CD14-positive monocyte (primary cell): ENCODE results near the gene CUX1. TPM values are rescaled to one million over a fixed set of nuclear protein-coding genes. Genes with fewer than 3 reads are reported as not detected.

Source experiments
- DNase-seq, 3 donors: peaks; one replicate each; pipeline ENCODE4 v3.0.0-alpha.2; 2011 to 2022
- H2AFZ ChIP-seq: 2 replicates; pipeline ENCODE4 v1.6.0; 2012; ENCODE audit warnings: mild to moderate bottlenecking, low read depth, low read length, inconsistent platforms; ENCODE audit not compliant: insufficient read depth, poor library complexity, severe bottlenecking
- H3K27ac ChIP-seq, 2 donors: 1 replicate in 1 of 2; 2 replicates in 1 of 2; pipeline ENCODE4 v1.5.1; 2012 to 2013; ENCODE audit warnings: low read length in 2 of 2, control low read depth in 1 of 2, inconsistent platforms in 1 of 2, low read depth in 1 of 2, mild to moderate bottlenecking in 1 of 2
- H3K27me3 ChIP-seq, 2 donors: one replicate each; pipeline versions ENCODE4 v1.6.0 to v1.6.1; 2011 to 2013; ENCODE audit warnings: low read length in 2 of 2; ENCODE audit not compliant: control insufficient read depth in 2 of 2, insufficient read depth in 2 of 2
- H3K36me3 ChIP-seq, 2 donors: replicated peaks in 1 of 2; 1 replicate in 1 of 2; 2 replicates in 1 of 2; pipeline versions ENCODE4 v1.5.1 to v1.6.1; 2012 to 2013; ENCODE audit warnings: low read length in 2 of 2, control low read depth in 1 of 2, inconsistent platforms in 1 of 2, mild to moderate bottlenecking in 1 of 2; ENCODE audit not compliant: insufficient read depth in 2 of 2, control insufficient read depth in 1 of 2
- H3K4me1 ChIP-seq, 2 donors: 1 replicate in 1 of 2; 2 replicates in 1 of 2; pipeline versions ENCODE4 v1.5.1 to v1.6.1; 2012 to 2013; ENCODE audit warnings: low read length in 2 of 2, control low read depth in 1 of 2, inconsistent platforms in 1 of 2, mild to moderate bottlenecking in 1 of 2, moderate library complexity in 1 of 2; ENCODE audit not compliant: insufficient read depth in 2 of 2, control insufficient read depth in 1 of 2
- H3K4me2 ChIP-seq: replicated peaks from 2 replicates; pipeline ENCODE3; 2012; ENCODE audit warnings: low read length, moderate library complexity, mild to moderate bottlenecking; ENCODE audit not compliant: poor library complexity, severe bottlenecking; ENCODE audit errors: extremely low read depth
- H3K4me3 ChIP-seq, 3 experiments: fragments of 200-600 bp in 1 of 3; sonication (generic) in 1 of 3; replicated peaks in 1 of 3; 1 replicate in 2 of 3; 2 replicates in 1 of 3; pipeline ENCODE4 v1.5.1; 2011 to 2013; ENCODE audit warnings: low read length in 3 of 3, mild to moderate bottlenecking in 3 of 3, control low read depth in 2 of 3, low read depth in 2 of 3, inconsistent platforms in 1 of 3, moderate library complexity in 1 of 3
- H3K79me2 ChIP-seq: 2 replicates; pipeline ENCODE4 v1.6.0; 2012; ENCODE audit warnings: mild to moderate bottlenecking, control low read depth, inconsistent platforms, low read length, moderate library complexity; ENCODE audit not compliant: insufficient read depth
- H3K9ac ChIP-seq: 2 replicates; pipeline ENCODE4 v1.6.0; 2017; ENCODE audit warnings: low read length, mild to moderate bottlenecking; ENCODE audit not compliant: insufficient read depth, poor library complexity, severe bottlenecking
- H3K9me3 ChIP-seq, 2 donors: replicated peaks in 1 of 2; 1 replicate in 1 of 2; 2 replicates in 1 of 2; pipeline versions ENCODE4 v1.5.1 to v1.6.1; 2012 to 2013; ENCODE audit warnings: low read length in 2 of 2, control low read depth in 1 of 2; ENCODE audit not compliant: control insufficient read depth in 1 of 2, insufficient read depth in 1 of 2
- H4K20me1 ChIP-seq: 2 replicates; pipeline ENCODE4 v1.6.0; 2012; ENCODE audit warnings: mild to moderate bottlenecking, low read length, control low read depth, moderate library complexity; ENCODE audit not compliant: insufficient read depth
- H3K27ac Mint-ChIP-seq, 7 donors: one replicate each; pipeline ENCODE4 v1.8.0; 2020; ENCODE audit warnings: mild to moderate bottlenecking in 7 of 7, mixed read lengths in 7 of 7, moderate library complexity in 6 of 7, inconsistent platforms in 2 of 7
- H3K27me3 Mint-ChIP-seq, 3 donors: one replicate each; pipeline ENCODE4 v1.8.0; 2021 to 2022; ENCODE audit warnings: low read depth in 3 of 3, mild to moderate bottlenecking in 3 of 3, mixed read lengths in 3 of 3, moderate library complexity in 3 of 3, inconsistent platforms in 1 of 3
- H3K36me3 Mint-ChIP-seq, 2 donors: one replicate each; pipeline ENCODE4 v1.8.0; 2020; ENCODE audit warnings: mixed read lengths in 2 of 2, inconsistent platforms in 1 of 2, mild to moderate bottlenecking in 1 of 2
- H3K4me1 Mint-ChIP-seq: one replicate; pipeline ENCODE4 v1.8.0; 2020; ENCODE audit warnings: mild to moderate bottlenecking, mixed read lengths
- H3K4me3 Mint-ChIP-seq, 2 donors: one replicate each; pipeline ENCODE4 v1.8.0; 2020; ENCODE audit warnings: mild to moderate bottlenecking in 2 of 2, mixed read lengths in 2 of 2, moderate library complexity in 1 of 2
- H3K9me3 Mint-ChIP-seq, 7 donors: one replicate each; pipeline ENCODE4 v1.8.0; 2020 to 2022; ENCODE audit warnings: mixed read lengths in 7 of 7, mild to moderate bottlenecking in 6 of 7, moderate library complexity in 6 of 7, inconsistent platforms in 2 of 7
- WGBS: methylation state at CpG from one replicate; pipeline ENCODE4 v1.1.5; 2013; ENCODE audit warnings: missing lambda C conversion rate; ENCODE audit not compliant: insufficient coverage; 5-methylcytosine and 5-hydroxymethylcytosine counted together
- intact Hi-C, 2 donors: fragments of 100-400 bp; cut with micrococcal nuclease; formaldehyde crosslinking; loops; one replicate each; pipeline versions ENCODE4 v1.15.0 to v1.15.1; 2023
- polyA plus RNA-seq, 3 donors: library from polyadenylated mRNA; depleted of rRNA in 1 of 3; unstranded in 2 of 3; stranded (reverse) in 1 of 3; fragments of 300-500 nt in 2 of 3; fragments of >200 nt in 1 of 3; fragmentation: Illumina TruSeq in 2 of 3; gene quantifications; 1 replicate in 2 of 3; 2 replicates in 1 of 3; pipeline ENCODE4 v1.2.3, GENCODE V29; 2012 to 2021
- TF ChIP-seq, protein P1 (sequence below): fragments of 200-600 bp; IDR thresholded peaks from one replicate; pipeline ENCODE4 v1.8.0; 2022; ENCODE audit warnings: antibody characterized with exemption, mild to moderate bottlenecking

The CUX1 gene
- polyA plus RNA-seq, 3 donors, result 17.6 to 38.0 (median 28.0) TPM

DNA sequence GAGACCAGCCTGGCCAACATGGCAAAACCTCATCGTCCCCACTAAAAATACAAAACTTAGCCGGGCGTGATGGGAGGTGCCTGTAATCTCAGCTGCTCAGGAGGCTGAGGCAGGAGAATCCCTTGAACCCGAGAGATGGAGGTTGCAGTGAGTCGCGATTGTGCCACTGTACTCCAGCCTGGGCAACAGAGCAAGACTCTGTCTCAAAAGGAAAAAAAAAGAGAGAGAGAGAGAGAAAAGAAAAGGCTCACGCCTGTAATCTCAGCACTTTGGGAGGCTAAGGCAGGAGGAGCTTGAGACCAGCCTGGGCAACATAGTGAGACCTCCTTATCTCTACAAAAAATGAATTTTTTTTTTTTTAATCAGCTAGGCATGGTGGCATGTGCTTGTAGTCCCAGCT, 157.6 kb downstream of the CUX1 start:
- H3K4me2 ChIP-seq, result no peak overlapping the region
- H2AFZ ChIP-seq, result no peak overlapping the region
- H3K36me3 ChIP-seq, result peaks cover 13 to 26% of the 10 kb centered on the region in 2 donors
- TF ChIP-seq, protein P1, sequence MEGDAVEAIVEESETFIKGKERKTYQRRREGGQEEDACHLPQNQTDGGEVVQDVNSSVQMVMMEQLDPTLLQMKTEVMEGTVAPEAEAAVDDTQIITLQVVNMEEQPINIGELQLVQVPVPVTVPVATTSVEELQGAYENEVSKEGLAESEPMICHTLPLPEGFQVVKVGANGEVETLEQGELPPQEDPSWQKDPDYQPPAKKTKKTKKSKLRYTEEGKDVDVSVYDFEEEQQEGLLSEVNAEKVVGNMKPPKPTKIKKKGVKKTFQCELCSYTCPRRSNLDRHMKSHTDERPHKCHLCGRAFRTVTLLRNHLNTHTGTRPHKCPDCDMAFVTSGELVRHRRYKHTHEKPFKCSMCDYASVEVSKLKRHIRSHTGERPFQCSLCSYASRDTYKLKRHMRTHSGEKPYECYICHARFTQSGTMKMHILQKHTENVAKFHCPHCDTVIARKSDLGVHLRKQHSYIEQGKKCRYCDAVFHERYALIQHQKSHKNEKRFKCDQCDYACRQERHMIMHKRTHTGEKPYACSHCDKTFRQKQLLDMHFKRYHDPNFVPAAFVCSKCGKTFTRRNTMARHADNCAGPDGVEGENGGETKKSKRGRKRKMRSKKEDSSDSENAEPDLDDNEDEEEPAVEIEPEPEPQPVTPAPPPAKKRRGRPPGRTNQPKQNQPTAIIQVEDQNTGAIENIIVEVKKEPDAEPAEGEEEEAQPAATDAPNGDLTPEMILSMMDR, result no peak
- WGBS, result 100% methylated on average over 4 of the region's 7 CpGs
- intact Hi-C loops, result no loop called here
- Mint-ChIP-seq H3K36me3 (peaks cover 27 to 57% of the 10 kb centered on the region in 2 donors), H3K27me3 (no peaks in the 10 kb centered on the region), H3K27ac (peak overlapping the region in 2 of 7 donors; percentile 32 to 45), H3K4me3 (no peak overlapping the region), H3K4me1 (peaks cover 1% of the 10 kb centered on the region), H3K9me3 (no peaks in the 10 kb centered on the region)
- H4K20me1 ChIP-seq, result peaks cover 98% of the 10 kb centered on the region
- peaks cover 80% of the 10 kb centered on the region for H3K79me2 ChIP-seq
- no peak overlapping the region for H3K9ac ChIP-seq
- H3K27ac ChIP-seq, result no peak overlapping the region
- no peaks in the 10 kb centered on the region for H3K27me3 ChIP-seq
- no peaks in the 10 kb centered on the region for H3K9me3 ChIP-seq
- no peak overlapping the region for H3K4me3 ChIP-seq
- H3K4me1 ChIP-seq, result no peaks in the 10 kb centered on the region
- DNase-seq, result no peak

GRCh38 chr7:101976411-101976810, 159.0 kb downstream of the CUX1 start:
- H3K27me3 ChIP-seq, result no peaks in the 10 kb centered on the region
- H3K27ac ChIP-seq, result no peak overlapping the region
- H3K27me3 Mint-ChIP-seq, result no peaks in the 10 kb centered on the region
- no peaks in the 10 kb centered on the region for H3K9me3 ChIP-seq
- H3K79me2 ChIP-seq, result peaks cover 80% of the 10 kb centered on the region
- no peaks in the 10 kb centered on the region for H3K4me1 ChIP-seq
- no peak overlapping the region for H3K4me3 ChIP-seq
- 90% methylated on average over 2 of the region's 5 CpGs for WGBS
- peaks cover 30 to 59% of the 10 kb centered on the region in 2 donors for H3K36me3 Mint-ChIP-seq
- H3K4me2 ChIP-seq, result no peak overlapping the region
- H3K9me3 Mint-ChIP-seq, result no peaks in the 10 kb centered on the region
- TF ChIP-seq, protein P1, result no peak
- no peak overlapping the region for H3K27ac Mint-ChIP-seq
- H3K4me3 Mint-ChIP-seq, result no peak overlapping the region
- peaks cover 98% of the 10 kb centered on the region for H4K20me1 ChIP-seq
- no peak overlapping the region for H2AFZ ChIP-seq
- intact Hi-C loops, result no loop called here
- H3K9ac ChIP-seq, result no peak overlapping the region
- no peak for DNase-seq
- H3K4me1 Mint-ChIP-seq, result peaks cover 4% of the 10 kb centered on the region
- H3K36me3 ChIP-seq, result peaks cover 13 to 30% of the 10 kb centered on the region in 2 donors
